Neural cell (in vitro differentiated cells): ENCODE measurements around the gene CDC42SE1. TPM values are rescaled to one million over a fixed set of nuclear protein-coding genes. Genes with fewer than 3 reads are reported as not detected.

Experiments
- H2AFZ ChIP-seq: fragments of 200-600, 300-800 bp; sonication (generic), shearing (Covaris generic); 2 replicates; pipeline ENCODE4 v1.6.0; 2014; ENCODE audit warnings: low read depth, mild to moderate bottlenecking, antibody characterized with exemption, low read length, moderate library complexity
- H3F3A ChIP-seq: fragments of 200-600 bp; shearing (Covaris generic); 2 replicates; pipeline ENCODE4 v1.6.1; 2016; ENCODE audit warnings: mild to moderate bottlenecking, moderate library complexity, mixed read lengths, antibody characterized with exemption, low read length; ENCODE audit not compliant: insufficient read depth, poor library complexity, severe bottlenecking
- H3K27ac ChIP-seq: fragments of 200-600, 300-800 bp; sonication (generic), shearing (Covaris generic); 2 replicates; pipeline ENCODE4 v1.5.1; 2014; ENCODE audit warnings: mild to moderate bottlenecking, low read length, moderate library complexity
- H3K27me3 ChIP-seq: fragments of 300-800, 200-600 bp; sonication (generic), shearing (Covaris generic); 2 replicates; pipeline ENCODE4 v1.6.0; 2014; ENCODE audit warnings: mild to moderate bottlenecking, low read depth, low read length, moderate library complexity; ENCODE audit not compliant: insufficient read depth
- H3K36me3 ChIP-seq: fragments of 300-800, 200-600 bp; sonication (generic), shearing (Covaris generic); 2 replicates; pipeline ENCODE4 v1.5.1; 2014; ENCODE audit warnings: mild to moderate bottlenecking, antibody characterized with exemption, low read length, moderate library complexity; ENCODE audit not compliant: insufficient read depth
- H3K4me2 ChIP-seq: fragments of 300-800, 200-600 bp; sonication (generic), shearing (Covaris generic); 2 replicates; pipeline ENCODE4 v1.6.0; 2014; ENCODE audit warnings: mild to moderate bottlenecking, low read length
- H3K4me3 ChIP-seq: fragments of 300-800, 200-600 bp; sonication (generic), shearing (Covaris generic); 2 replicates; pipeline ENCODE4 v1.5.1; 2014; ENCODE audit warnings: mild to moderate bottlenecking, low read length, moderate library complexity
- H3K79me2 ChIP-seq: fragments of 200-600 bp; shearing (Covaris generic); replicated peaks from 2 replicates; pipeline ENCODE4 v1.6.0; 2014; ENCODE audit warnings: mild to moderate bottlenecking, low read length, moderate library complexity; ENCODE audit not compliant: insufficient read depth
- H3K9ac ChIP-seq: fragments of 300-800, 200-600 bp; sonication (generic), shearing (Covaris generic); 2 replicates; pipeline ENCODE4 v1.6.1; 2016; ENCODE audit warnings: mild to moderate bottlenecking, low read length, mixed read lengths
- H3K9me2 ChIP-seq: fragments of 200-600 bp; shearing (Covaris generic); 2 replicates; pipeline ENCODE4 v1.6.1; 2016; ENCODE audit warnings: mild to moderate bottlenecking, low read length, mixed read lengths; ENCODE audit not compliant: insufficient read depth
- H3K9me3 ChIP-seq: fragments of 200-600, 300-800 bp; sonication (generic), shearing (Covaris generic); 2 replicates; pipeline ENCODE4 v1.6.1; 2016; ENCODE audit warnings: mild to moderate bottlenecking, mixed run types, low read length, moderate library complexity, mixed read lengths
- H4K20me1 ChIP-seq: fragments of 200-600 bp; shearing (Covaris generic); 2 replicates; pipeline ENCODE4 v1.6.1; 2016; ENCODE audit warnings: mild to moderate bottlenecking, mixed run types; ENCODE audit not compliant: insufficient read depth
- EP300 ChIP-seq: fragments of 450-650 bp; conservative IDR thresholded peaks from 2 replicates; pipeline ENCODE4 v1.6.1; 2014; ENCODE audit warnings: antibody characterized with exemption, mild to moderate bottlenecking, moderate library complexity; ENCODE audit not compliant: poor library complexity, severe bottlenecking
- EZH2 ChIP-seq: fragments of 200-600, 300-800 bp; shearing (Covaris generic), sonication (generic); IDR thresholded peaks from 2 replicates; pipeline ENCODE4 v1.6.1; 2014; ENCODE audit warnings: antibody characterized with exemption, low read length, borderline replicate concordance, mild to moderate bottlenecking; ENCODE audit not compliant: insufficient read depth, poor library complexity, severe bottlenecking
- MXI1 ChIP-seq: fragments of 450-650 bp; conservative IDR thresholded peaks from 2 replicates; pipeline ENCODE4 v1.6.1; 2014; ENCODE audit warnings: antibody characterized with exemption, mild to moderate bottlenecking; ENCODE audit not compliant: poor library complexity, severe bottlenecking
- POLR2AphosphoS5 ChIP-seq: IDR thresholded peaks from 2 replicates; pipeline ENCODE4 v1.6.1; 2012
- RAD21 ChIP-seq: fragments of 450-650 bp; conservative IDR thresholded peaks from 2 replicates; pipeline ENCODE4 v1.6.1; 2014; ENCODE audit warnings: antibody characterized with exemption, mild to moderate bottlenecking, moderate library complexity
- SMC3 ChIP-seq: fragments of 450-650 bp; conservative IDR thresholded peaks from 2 replicates; pipeline ENCODE4 v1.6.1; 2014; ENCODE audit warnings: antibody characterized with exemption, mild to moderate bottlenecking, moderate library complexity; ENCODE audit not compliant: poor library complexity
- TAF1 ChIP-seq: IDR thresholded peaks from 2 replicates; pipeline ENCODE4 v1.6.1; 2012; ENCODE audit warnings: low read depth
- polyA minus RNA-seq: library from RNA; depleted of rRNA, polyadenylated mRNA; stranded (reverse); fragments of >200 nt; gene quantifications from 2 replicates; pipeline ENCODE4 v1.2.3, GENCODE V29; 2014
- polyA plus RNA-seq: library from polyadenylated mRNA; depleted of rRNA; stranded (reverse); fragments of >200 nt; gene quantifications from 2 replicates; pipeline ENCODE4 v1.2.3, GENCODE V29; 2014
- TF ChIP-seq, protein P1 (sequence below): fragments of 450-650 bp; IDR thresholded peaks from 2 replicates; pipeline ENCODE4 v1.5.1; 2014; ENCODE audit warnings: antibody characterized with exemption, mild to moderate bottlenecking, moderate library complexity; ENCODE audit not compliant: poor library complexity, severe bottlenecking
- TF ChIP-seq, protein P2 (sequence below): IDR thresholded peaks from 2 replicates; pipeline ENCODE4 v1.6.1; 2012; ENCODE audit warnings: borderline replicate concordance

The CDC42SE1 gene, protein sequence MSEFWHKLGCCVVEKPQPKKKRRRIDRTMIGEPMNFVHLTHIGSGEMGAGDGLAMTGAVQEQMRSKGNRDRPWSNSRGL
- polyA plus RNA-seq (102 and 107 TPM in 2 replicates), polyA minus RNA-seq (61.6 and 63.4 TPM in 2 replicates)

DNA sequence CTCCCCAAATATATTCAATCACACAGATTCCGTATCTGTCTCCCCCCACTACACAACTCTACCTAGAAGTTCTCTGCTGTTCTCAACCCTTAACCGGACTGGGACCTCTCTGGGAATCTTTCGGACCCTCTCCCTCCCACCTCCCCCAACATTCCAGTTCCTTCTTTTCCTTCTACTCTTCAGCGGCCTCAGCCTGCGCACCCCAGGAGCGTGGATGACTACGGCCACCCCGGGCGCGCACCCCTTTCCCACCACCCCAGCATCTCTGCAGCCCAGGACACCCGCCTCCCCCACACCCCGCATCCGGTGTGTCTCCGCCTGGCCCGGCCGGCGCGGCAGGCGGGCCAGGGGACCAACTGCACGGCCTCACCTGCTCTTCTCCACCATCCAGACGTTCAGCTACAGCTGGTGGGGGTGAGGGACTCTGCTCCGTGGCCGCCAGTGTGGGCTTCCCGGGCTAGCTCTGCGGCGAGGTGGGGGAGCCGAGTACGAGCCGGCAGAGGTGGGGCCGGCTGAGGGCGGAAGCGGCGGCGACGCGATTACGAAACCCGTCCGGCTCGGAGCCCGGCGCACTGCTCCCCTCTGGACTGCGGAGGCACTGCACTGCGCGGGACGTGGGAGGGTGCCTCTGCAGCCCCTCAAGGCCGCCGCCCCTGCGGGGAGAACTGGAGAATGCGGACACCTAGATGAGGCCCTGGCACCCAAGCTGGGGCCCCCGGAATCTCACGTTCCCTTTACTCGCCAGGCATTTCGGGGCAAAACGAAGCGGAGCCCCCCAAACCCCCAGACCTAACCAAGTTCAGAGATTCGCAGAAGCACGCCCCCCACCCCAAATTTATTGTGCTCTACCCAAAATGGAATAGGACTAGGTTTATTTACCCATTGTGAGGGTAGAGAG is at the start of gene CDC42SE1:
Gene CDC42SE1, minus strand, starts transcription at position 514 of the 898 bp plus-strand sequence. CDS start 3,892 bp downstream, outside the sequence.
- H3K9me2 ChIP-seq, result no peaks in the 10 kb centered on the region
- H3K4me3 ChIP-seq, result peak within 1 kb of the TSS; percentile 69
- no peaks in the 10 kb centered on the region for H3K27me3 ChIP-seq
- peak within 1 kb of the TSS; percentile 98 for H3K9ac ChIP-seq
- peak within 1 kb of the TSS; percentile 22 for H2AFZ ChIP-seq
- H3F3A ChIP-seq, result peaks cover 10% of the 10 kb centered on the region
- TF ChIP-seq, protein P1, sequence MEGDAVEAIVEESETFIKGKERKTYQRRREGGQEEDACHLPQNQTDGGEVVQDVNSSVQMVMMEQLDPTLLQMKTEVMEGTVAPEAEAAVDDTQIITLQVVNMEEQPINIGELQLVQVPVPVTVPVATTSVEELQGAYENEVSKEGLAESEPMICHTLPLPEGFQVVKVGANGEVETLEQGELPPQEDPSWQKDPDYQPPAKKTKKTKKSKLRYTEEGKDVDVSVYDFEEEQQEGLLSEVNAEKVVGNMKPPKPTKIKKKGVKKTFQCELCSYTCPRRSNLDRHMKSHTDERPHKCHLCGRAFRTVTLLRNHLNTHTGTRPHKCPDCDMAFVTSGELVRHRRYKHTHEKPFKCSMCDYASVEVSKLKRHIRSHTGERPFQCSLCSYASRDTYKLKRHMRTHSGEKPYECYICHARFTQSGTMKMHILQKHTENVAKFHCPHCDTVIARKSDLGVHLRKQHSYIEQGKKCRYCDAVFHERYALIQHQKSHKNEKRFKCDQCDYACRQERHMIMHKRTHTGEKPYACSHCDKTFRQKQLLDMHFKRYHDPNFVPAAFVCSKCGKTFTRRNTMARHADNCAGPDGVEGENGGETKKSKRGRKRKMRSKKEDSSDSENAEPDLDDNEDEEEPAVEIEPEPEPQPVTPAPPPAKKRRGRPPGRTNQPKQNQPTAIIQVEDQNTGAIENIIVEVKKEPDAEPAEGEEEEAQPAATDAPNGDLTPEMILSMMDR, result peak; percentile 92
- TF ChIP-seq EZH2 (no peak), RAD21 (peak; percentile 50), EP300 (peak; percentile 55), POLR2AphosphoS5 (peak; percentile 92), SMC3 (peak; percentile 56), MXI1 (peak; percentile 63), TAF1 (peak; percentile 91)
- TF ChIP-seq, protein P2, sequence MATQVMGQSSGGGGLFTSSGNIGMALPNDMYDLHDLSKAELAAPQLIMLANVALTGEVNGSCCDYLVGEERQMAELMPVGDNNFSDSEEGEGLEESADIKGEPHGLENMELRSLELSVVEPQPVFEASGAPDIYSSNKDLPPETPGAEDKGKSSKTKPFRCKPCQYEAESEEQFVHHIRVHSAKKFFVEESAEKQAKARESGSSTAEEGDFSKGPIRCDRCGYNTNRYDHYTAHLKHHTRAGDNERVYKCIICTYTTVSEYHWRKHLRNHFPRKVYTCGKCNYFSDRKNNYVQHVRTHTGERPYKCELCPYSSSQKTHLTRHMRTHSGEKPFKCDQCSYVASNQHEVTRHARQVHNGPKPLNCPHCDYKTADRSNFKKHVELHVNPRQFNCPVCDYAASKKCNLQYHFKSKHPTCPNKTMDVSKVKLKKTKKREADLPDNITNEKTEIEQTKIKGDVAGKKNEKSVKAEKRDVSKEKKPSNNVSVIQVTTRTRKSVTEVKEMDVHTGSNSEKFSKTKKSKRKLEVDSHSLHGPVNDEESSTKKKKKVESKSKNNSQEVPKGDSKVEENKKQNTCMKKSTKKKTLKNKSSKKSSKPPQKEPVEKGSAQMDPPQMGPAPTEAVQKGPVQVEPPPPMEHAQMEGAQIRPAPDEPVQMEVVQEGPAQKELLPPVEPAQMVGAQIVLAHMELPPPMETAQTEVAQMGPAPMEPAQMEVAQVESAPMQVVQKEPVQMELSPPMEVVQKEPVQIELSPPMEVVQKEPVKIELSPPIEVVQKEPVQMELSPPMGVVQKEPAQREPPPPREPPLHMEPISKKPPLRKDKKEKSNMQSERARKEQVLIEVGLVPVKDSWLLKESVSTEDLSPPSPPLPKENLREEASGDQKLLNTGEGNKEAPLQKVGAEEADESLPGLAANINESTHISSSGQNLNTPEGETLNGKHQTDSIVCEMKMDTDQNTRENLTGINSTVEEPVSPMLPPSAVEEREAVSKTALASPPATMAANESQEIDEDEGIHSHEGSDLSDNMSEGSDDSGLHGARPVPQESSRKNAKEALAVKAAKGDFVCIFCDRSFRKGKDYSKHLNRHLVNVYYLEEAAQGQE, result no peak
- peaks cover 73% of the 10 kb centered on the region for H3K79me2 ChIP-seq
- H4K20me1 ChIP-seq, result no peaks in the 10 kb centered on the region
- peak within 1 kb of the TSS; percentile 99 for H3K27ac ChIP-seq
- H3K4me2 ChIP-seq, result peak within 1 kb of the TSS; percentile 95
- peaks cover 4% of the 10 kb centered on the region for H3K36me3 ChIP-seq
- H3K9me3 ChIP-seq, result no peaks in the 10 kb centered on the region

DNA sequence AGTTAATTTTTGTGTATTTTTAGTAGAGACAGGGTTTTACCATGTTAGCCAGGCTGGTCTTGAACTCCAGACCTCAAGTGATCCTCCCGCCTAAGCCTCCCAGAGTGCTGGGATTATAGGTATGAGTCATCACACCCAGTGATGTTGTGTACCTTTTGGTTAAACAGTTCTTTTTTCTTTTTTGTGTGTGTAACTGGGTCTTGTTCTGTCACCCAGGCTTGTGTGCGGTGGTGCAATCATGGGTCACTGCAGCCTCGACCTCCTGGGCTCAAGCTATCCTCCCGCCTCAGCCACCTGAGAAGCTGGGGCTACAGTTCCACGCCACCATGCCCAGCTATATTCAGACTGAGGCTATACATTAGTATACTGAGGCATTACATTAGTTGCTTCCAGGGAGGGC is 48.9 kb upstream of the CDC42SE1 start:
- Histone ChIP-seq H2AFZ (no peak overlapping the region), H3K36me3 (no peaks in the 10 kb centered on the region), H3K27me3 (no peaks in the 10 kb centered on the region), H3K4me2 (no peak overlapping the region), H3K9me2 (no peaks in the 10 kb centered on the region), H3K4me3 (no peak overlapping the region), H3K79me2 (no peaks in the 10 kb centered on the region), H3F3A (no peaks in the 10 kb centered on the region), H3K27ac (no peak overlapping the region), H4K20me1 (no peaks in the 10 kb centered on the region), H3K9ac (no peak overlapping the region), H3K9me3 (no peaks in the 10 kb centered on the region)
- no peak for TF ChIP-seq TAF1
- no peak for TF ChIP-seq MXI1
- TF ChIP-seq POLR2AphosphoS5, result no peak
- TF ChIP-seq, protein P1, result no peak
- no peak for TF ChIP-seq SMC3
- no peak for TF ChIP-seq RAD21
- TF ChIP-seq, protein P2, result no peak
- no peak for TF ChIP-seq EP300
- no peak for TF ChIP-seq EZH2
